Ascending aorta (tissue), 2 donors: ENCODE data around the gene PCNX2. TPM values are rescaled to one million over a fixed set of nuclear protein-coding genes. Genes with fewer than 3 reads are reported as not detected.

ENCODE experiments used
- DNase-seq, 2 donors: peaks; one replicate each; pipeline ENCODE4 v3.0.0-alpha.2; 2019; ENCODE audit warnings: low spot score in 2 of 2
- H3K27ac ChIP-seq, 2 donors: fragments of 200-600 bp; sonication (generic); one replicate each; pipeline ENCODE4 v1.5.1; 2016 to 2017; ENCODE audit warnings: mild to moderate bottlenecking in 1 of 2
- H3K27me3 ChIP-seq: fragments of 200-600 bp; sonication (generic); one replicate; pipeline ENCODE4 v1.5.1; 2017
- H3K36me3 ChIP-seq, 2 donors: fragments of 200-600 bp; sonication (generic); one replicate each; pipeline ENCODE4 v1.5.1; 2016
- H3K4me1 ChIP-seq, 2 donors: fragments of 200-600 bp; sonication (generic); one replicate each; pipeline ENCODE4 v1.5.1; 2016 to 2017; ENCODE audit warnings: mild to moderate bottlenecking in 1 of 2
- H3K4me3 ChIP-seq, 2 donors: fragments of 200-600 bp; sonication (generic); one replicate each; pipeline ENCODE4 v1.5.1; 2016 to 2017; ENCODE audit warnings: mild to moderate bottlenecking in 1 of 2
- H3K9me3 ChIP-seq, 2 donors: fragments of 200-600 bp; sonication (generic); one replicate each; pipeline ENCODE4 v1.5.1; 2016
- CTCF ChIP-seq, 3 experiments: fragments of 200-600 bp in 2 of 3; fragments of 450-650 bp in 1 of 3; sonication (generic) in 2 of 3; IDR thresholded peaks; one replicate each; pipeline ENCODE4 v1.5.1; 2016 to 2019; ENCODE audit warnings: antibody characterized with exemption in 3 of 3, mild to moderate bottlenecking in 1 of 3, moderate library complexity in 1 of 3
- intact Hi-C: fragments of 100-400 bp; cut with DNase I; formaldehyde crosslinking; loops from one replicate; pipeline ENCODE4 v1.15.1; 2023
- total RNA-seq: library from RNA; depleted of rRNA; stranded (reverse); fragments of >200 nt; gene quantifications from one replicate; pipeline ENCODE4 v1.1.0, GENCODE V29; 2016

PCNX2 gene
- total RNA-seq, 1 donor from 2014 or later, result 13.6 TPM

GRCh38 chr1:233045588-233045987, 249.9 kb downstream of the PCNX2 start:
- Histone ChIP-seq H3K36me3 (no peaks in the 10 kb centered on the region), H3K4me1 (no peaks in the 10 kb centered on the region), H3K27ac (no peak overlapping the region), H3K4me3 (no peak overlapping the region), H3K27me3 (no peaks in the 10 kb centered on the region), H3K9me3 (peaks cover 0 to 7% of the 10 kb centered on the region in 2 donors)
- DNase-seq, result no peak
- TF ChIP-seq CTCF (IDR thresholded peaks at IDR 0.05), result no peak
- intact Hi-C loops, result no loop called here

- H3K4me1 ChIP-seq, result no peaks in the 10 kb centered on the region
- no peak for TF ChIP-seq CTCF (IDR thresholded peaks at IDR 0.05)
- H3K27me3 ChIP-seq, result no peaks in the 10 kb centered on the region
- DNase-seq, result no peak
- no peak overlapping the region for H3K27ac ChIP-seq
- H3K9me3 ChIP-seq, result no peaks in the 10 kb centered on the region
- H3K36me3 ChIP-seq, result no peaks in the 10 kb centered on the region
- intact Hi-C loops, result no loop called here
- H3K4me3 ChIP-seq, result no peak overlapping the region
Observed at GRCh38 chr1:233042834-233043233, 252.7 kb downstream of the PCNX2 start.

- TF ChIP-seq CTCF (IDR thresholded peaks at IDR 0.05), result no peak
- intact Hi-C loops, result no loop called here
- no peaks in the 10 kb centered on the region for H3K9me3 ChIP-seq
- DNase-seq, result no peak
- no peaks in the 10 kb centered on the region for H3K27me3 ChIP-seq
- H3K36me3 ChIP-seq, result no peaks in the 10 kb centered on the region
- no peaks in the 10 kb centered on the region for H3K4me1 ChIP-seq
- no peak overlapping the region for H3K4me3 ChIP-seq
- no peak overlapping the region for H3K27ac ChIP-seq
Observed at GRCh38 chr1:233040494-233040893, 255.0 kb downstream of the PCNX2 start.

GRCh38 chr1:233038581-233038980, 256.9 kb downstream of the PCNX2 start:
- Histone ChIP-seq H3K27ac (no peak overlapping the region), H3K9me3 (no peaks in the 10 kb centered on the region), H3K4me3 (no peak overlapping the region), H3K4me1 (no peaks in the 10 kb centered on the region), H3K27me3 (no peaks in the 10 kb centered on the region), H3K36me3 (no peaks in the 10 kb centered on the region)
- no peak for TF ChIP-seq CTCF (IDR thresholded peaks at IDR 0.05)
- DNase-seq, result no peak
- intact Hi-C loops, result no loop called here

GRCh38 chr1:233037843-233038242, 257.7 kb downstream of the PCNX2 start:
- Histone ChIP-seq H3K4me3 (no peak overlapping the region), H3K27ac (no peak overlapping the region), H3K9me3 (no peaks in the 10 kb centered on the region), H3K36me3 (no peaks in the 10 kb centered on the region), H3K27me3 (no peaks in the 10 kb centered on the region), H3K4me1 (no peaks in the 10 kb centered on the region)
- no peak for DNase-seq
- TF ChIP-seq CTCF (IDR thresholded peaks at IDR 0.05), result no peak
- intact Hi-C loops, result no loop called here

- no peaks in the 10 kb centered on the region for H3K36me3 ChIP-seq
- intact Hi-C loops, result no loop called here
- TF ChIP-seq CTCF (IDR thresholded peaks at IDR 0.05), result no peak
Observed at GRCh38 chr1:233034836-233035235, 260.7 kb downstream of the PCNX2 start.

More at GRCh38 chr1:233034836-233035235, 260.7 kb downstream of the PCNX2 start:
- Histone ChIP-seq H3K27ac (no peak overlapping the region), H3K9me3 (no peaks in the 10 kb centered on the region), H3K27me3 (no peaks in the 10 kb centered on the region), H3K4me1 (no peaks in the 10 kb centered on the region), H3K4me3 (no peak overlapping the region)
- DNase-seq, result no peak
